HG03565 (cell line): Measurements from ENCODE around the gene RPL4.
"Not testable (repeated sequence)": the region's sequence is repeated elsewhere in the genome, so short reads cannot be mapped to it uniquely, and the experiment has no call there.

ENCODE experiments used
- ATAC-seq: cut with Tn5 transposase; IDR thresholded peaks from one replicate; pipeline ENCODE4 v1.9.1; 2021; ENCODE audit warnings: mild to moderate bottlenecking, moderate library complexity; ENCODE audit not compliant: unreplicated experiment

Gene RPL4

GRCh38 chr15:66504563-66505429 lies at the start of gene RPL4, which contains the start of gene ZWILCH:
Gene RPL4 (minus strand): TSS chr15:66504855. CDS start chr15:66504790, 65 bp downstream.
Gene ZWILCH (plus strand): TSS chr15:66505326. CDS start chr15:66505339, 13 bp downstream.
- ATAC-seq = peak; percentile 59

DNA sequence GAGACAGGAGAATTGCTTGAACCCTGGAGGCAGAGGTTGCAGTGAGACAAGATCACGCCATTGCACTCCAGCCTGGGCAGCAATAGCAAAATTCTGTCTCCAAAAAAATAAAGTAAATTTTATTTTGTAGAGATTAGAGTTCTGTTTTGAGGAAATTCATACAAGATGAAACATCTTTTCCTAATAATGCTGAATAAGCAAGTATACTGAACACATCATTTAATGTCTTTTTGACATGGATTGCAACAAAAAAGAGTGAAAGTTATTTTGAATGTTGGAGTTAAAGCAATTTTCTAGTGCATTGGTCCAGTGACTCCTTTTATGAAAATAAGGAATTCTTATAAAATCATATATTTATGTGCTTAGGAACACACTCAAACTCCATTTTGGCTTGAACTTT lies 40.6 kb upstream of the RPL4 start:
- no peak for ATAC-seq

GRCh38 chr15:66542896-66543295 lies 38.2 kb upstream of the RPL4 start:
- no peak for ATAC-seq

- ATAC-seq = no peak
These were observed 30.4 kb upstream of the RPL4 start for GRCh38 chr15:66535056-66535455.

GRCh38 chr15:66524838-66525237 lies 20.2 kb upstream of the RPL4 start:
- no peak for ATAC-seq

- no peak for ATAC-seq
These were observed 19.3 kb upstream of the RPL4 start for GRCh38 chr15:66523926-66524325.

GRCh38 chr15:66515901-66516322 lies 11.3 kb upstream of the RPL4 start:
- no peak for ATAC-seq

- ATAC-seq = no peak
These were observed 9.9 kb upstream of the RPL4 start for GRCh38 chr15:66514586-66514985.

DNA sequence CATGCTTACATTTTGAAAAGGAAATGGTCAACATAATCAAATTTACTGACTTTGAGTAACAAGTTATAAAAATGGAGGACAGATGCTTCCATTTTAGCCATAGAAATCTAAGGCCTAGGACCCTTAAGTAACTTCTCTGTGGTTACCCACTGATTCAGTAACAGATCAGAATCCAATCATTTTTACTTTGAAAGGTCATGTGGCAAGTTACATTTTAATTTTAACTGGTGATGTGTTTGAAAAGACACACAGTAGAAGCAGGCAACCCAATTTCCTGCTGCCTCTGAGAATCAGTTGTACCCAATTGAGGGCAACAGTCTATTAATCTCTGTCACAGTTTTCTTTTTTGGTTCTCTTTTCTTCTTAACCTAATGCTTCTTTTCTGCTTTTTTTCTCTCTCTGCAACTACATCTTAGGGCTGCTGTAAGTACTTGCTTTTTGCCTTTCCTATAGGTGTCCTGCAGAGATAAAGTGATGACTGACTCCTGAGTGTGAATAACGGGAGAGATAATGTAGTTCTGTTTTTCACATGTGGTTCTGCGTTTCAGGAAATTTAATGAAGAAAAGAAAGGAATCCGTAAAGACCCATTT lies 3.7 kb upstream of the RPL4 start:
- no peak for ATAC-seq

DNA sequence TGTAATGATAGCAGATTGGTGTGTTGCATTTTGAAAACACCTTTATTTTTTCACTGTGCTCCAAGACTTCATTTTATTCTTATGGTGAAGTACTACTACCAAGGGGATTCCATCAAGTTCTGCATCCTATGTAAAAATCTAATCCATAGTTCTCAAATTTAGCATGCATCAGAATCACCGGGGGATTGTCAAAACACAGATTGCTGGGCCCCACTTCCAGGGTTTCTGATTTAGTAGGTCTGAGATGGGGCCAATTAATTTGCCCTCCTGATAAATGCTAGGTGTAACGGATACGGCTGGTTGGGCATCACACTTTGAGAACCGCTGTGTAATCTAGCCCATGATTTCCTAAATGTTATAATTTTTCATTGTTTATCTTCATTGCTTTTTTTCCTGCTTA lies 1.2 kb upstream of the RPL4 start:
- ATAC-seq = no peak

GRCh38 chr15:66505430-66505811 lies 766 bp upstream of the RPL4 start:
- no peak for ATAC-seq

- ATAC-seq = no peak
These were observed 684 bp downstream of the RPL4 start for GRCh38 chr15:66503780-66504562.

GRCh38 chr15:66503041-66503648 lies 1.5 kb downstream of the RPL4 start:
- not testable (repeated sequence) for ATAC-seq

- ATAC-seq = no peak
These were observed 2.2 kb downstream of the RPL4 start for GRCh38 chr15:66502491-66502890.

DNA sequence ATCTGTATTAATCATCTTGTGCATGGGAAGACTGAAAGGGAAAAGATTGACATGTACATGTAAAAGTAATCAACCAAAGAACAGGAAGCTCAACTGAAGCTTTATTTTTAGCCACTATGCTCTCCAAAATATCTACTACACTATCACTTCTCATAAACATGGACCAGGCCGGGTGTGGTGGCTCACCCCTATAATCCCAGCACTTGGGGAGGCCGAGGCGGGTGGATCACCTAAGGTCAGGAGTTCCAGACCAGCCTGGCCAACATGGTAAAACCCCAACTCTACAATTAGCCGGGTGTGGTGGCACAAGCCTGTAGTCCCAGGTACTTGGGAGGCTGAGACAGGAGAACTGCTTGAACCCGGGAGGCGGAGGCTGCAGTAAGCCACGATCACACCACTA lies 4.3 kb downstream of the RPL4 start:
- not testable (repeated sequence) for ATAC-seq

DNA sequence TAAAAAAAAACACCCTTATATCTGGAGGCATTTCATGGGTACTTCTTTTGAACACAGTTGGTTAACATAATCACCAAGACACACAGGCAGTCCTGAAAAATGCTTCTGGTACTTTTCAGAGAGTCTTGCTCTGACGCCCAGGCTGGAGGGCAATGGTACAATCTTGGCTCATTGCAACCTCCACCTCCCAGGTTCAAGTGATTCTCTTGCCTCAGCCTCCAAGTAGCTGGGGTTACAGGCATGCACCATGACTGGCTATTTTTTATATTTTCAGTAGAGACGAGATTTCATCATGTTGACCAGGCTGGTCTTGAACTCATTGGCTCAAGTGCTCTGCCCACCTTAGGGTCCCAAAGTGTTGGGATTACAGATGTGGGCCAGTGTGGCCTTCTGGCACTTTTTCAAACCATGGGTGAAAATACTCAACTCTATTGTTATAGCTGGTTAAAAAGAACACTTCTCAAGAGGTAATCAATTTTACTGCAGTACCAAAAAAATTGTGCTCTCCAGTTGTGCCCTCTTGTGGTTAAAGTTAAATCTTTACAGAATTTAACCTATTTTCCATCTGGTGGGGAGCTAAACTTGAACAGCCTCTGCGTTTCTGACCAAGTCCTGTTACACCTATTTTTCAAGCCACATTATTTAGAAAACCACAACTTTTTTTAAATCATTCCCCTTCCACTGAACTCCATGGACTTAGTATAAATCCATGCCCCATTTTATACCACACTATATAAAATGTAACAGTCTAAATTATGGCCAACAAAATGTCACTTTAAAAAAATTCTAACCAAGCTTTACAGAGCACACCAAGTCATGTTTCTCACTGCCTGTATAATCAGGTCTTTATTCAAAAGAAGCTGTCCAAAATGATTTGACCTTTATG lies 5.9 kb downstream of the RPL4 start:
- ATAC-seq = no peak

DNA sequence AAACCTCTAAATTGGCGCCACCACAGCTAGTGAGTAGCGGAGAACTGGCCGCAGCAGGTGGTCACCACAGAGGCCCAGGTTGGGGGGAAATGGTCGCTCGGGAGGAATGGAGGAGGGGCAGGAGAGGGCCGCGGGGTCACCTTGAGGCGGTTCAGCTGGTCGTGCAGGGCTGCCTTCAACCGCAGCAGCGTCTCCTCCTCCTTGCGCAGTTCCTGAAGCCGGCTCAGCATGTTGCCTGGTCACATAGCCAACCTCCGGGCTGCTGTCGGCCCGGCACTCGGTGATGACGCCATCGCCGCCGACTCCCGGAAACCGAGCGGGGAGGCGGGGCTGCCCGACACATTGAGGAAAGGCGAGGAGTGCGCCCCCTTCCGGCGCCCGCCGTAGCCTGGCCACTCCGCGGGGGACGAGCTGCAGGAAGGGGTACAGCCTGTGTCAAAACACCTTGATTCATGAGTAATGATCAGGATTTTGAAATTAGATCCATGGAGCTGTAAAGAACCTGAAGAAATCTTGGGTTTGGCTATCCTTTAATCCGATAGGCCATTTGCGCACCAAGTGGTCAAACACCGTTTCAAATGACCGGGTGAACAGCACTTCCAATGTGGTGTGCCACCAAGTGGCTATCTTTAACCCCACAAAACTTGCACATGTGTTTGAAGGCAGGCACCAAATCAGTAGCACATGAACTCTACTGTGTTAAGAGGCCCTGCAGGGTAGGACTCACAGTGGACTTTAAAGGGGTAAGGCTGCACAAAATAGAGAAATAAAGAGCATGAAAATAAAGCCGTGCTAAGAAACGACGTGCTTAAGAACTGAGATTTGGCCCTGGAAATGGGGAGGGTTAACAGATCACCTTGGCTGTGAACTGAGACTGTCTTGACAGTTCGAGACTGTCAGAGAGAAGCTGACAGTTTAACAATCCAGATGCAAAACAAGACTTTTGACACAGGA lies 6.9 kb downstream of the RPL4 start, which contains the start of gene SNAPC5:
TSS of gene SNAPC5 (minus strand) at position 261 of the 954 bp plus-strand sequence. CDS start at position 230, 31 bp downstream.
- peak; percentile 81 for ATAC-seq

DNA sequence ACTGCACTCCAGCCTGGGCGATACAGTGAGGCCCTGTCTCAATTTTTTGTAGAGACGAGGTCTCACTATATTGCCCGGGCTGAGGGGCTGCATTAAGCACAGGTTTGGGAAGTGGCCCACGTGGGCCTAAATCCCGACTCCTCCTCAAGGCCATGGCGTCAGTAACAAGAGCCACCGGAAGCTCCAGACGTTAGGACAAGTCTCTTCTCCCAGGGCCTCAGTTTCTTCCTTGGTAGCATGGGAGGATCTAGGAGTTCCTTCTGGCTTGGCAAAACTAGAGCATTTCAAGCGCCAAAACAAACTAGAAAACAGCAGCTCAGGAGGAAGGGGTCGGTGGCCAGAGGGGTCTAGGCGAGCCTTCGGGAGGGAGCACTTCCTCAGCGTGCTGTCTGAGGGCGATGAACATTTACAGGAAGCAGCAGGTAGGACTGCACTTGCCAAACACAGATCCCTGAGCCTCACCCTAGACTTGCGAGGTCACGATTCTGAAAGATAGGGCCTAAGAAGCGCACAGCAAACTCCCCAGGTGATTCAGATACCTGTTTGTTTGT lies 7.6 kb downstream of the RPL4 start:
- ATAC-seq = no peak
